Vagina (tissue), 2 donors: ENCODE results near the gene ASTN2. TPM values are rescaled to one million over a fixed set of nuclear protein-coding genes. Genes with fewer than 3 reads are reported as not detected.

Experiments
- DNase-seq, 2 donors: peaks; one replicate each; pipeline ENCODE4 v3.0.0-alpha.2; 2017; ENCODE audit errors: extremely low spot score in 2 of 2
- H3K27ac ChIP-seq: fragments of 200-600 bp; sonication (generic); one replicate; pipeline ENCODE4 v1.5.1; 2019
- H3K27me3 ChIP-seq: fragments of 200-600 bp; sonication (generic); one replicate; pipeline ENCODE4 v1.5.1; 2019
- H3K36me3 ChIP-seq, 2 donors: fragments of 200-600 bp; sonication (generic); one replicate each; pipeline ENCODE4 v1.5.1; 2017 to 2019
- H3K4me1 ChIP-seq: fragments of 200-600 bp; sonication (generic); one replicate; pipeline ENCODE4 v1.5.1; 2019
- H3K4me3 ChIP-seq, 2 donors: fragments of 200-600 bp; sonication (generic); 1 replicate in 1 of 2; 2 replicates in 1 of 2; pipeline ENCODE4 v1.5.1; 2016 to 2019
- H3K9me3 ChIP-seq: fragments of 200-600 bp; sonication (generic); one replicate; pipeline ENCODE4 v1.5.1; 2019
- POLR2A ChIP-seq, 2 donors: fragments of 450-650 bp; IDR thresholded peaks; one replicate each; pipeline ENCODE4 v1.6.1; 2017; ENCODE audit warnings: antibody characterized with exemption in 2 of 2, mild to moderate bottlenecking in 2 of 2, moderate library complexity in 2 of 2
- POLR2AphosphoS5 ChIP-seq, 2 donors: sonication (generic); formaldehyde crosslinking; IDR thresholded peaks; one replicate each; pipeline ENCODE4 v1.9.0; 2017; ENCODE audit warnings: antibody characterized with exemption in 2 of 2, mild to moderate bottlenecking in 2 of 2, low read depth in 1 of 2; ENCODE audit not compliant: insufficient read depth in 1 of 2
- intact Hi-C: fragments of 100-400 bp; cut with DNase I; formaldehyde crosslinking; loops from one replicate; pipeline ENCODE4 v1.15.1; 2023
- total RNA-seq: library from RNA; depleted of rRNA; stranded (reverse); fragments of >200 nt; gene quantifications from one replicate; pipeline ENCODE4 v1.2.3, GENCODE V29; 2016
- TF ChIP-seq, protein P1 (sequence below), 3 experiments: fragments of 450-650 bp in 2 of 3; fragments of 200-600 bp in 1 of 3; sonication (generic) in 1 of 3; IDR thresholded peaks; one replicate each; pipeline ENCODE4 v1.5.1; 2017 to 2019; ENCODE audit warnings: antibody characterized with exemption in 3 of 3, mild to moderate bottlenecking in 2 of 3, moderate library complexity in 2 of 3

The ASTN2 gene
- total RNA-seq, 1 donor from 2014 or later, result 4.4 TPM

DNA sequence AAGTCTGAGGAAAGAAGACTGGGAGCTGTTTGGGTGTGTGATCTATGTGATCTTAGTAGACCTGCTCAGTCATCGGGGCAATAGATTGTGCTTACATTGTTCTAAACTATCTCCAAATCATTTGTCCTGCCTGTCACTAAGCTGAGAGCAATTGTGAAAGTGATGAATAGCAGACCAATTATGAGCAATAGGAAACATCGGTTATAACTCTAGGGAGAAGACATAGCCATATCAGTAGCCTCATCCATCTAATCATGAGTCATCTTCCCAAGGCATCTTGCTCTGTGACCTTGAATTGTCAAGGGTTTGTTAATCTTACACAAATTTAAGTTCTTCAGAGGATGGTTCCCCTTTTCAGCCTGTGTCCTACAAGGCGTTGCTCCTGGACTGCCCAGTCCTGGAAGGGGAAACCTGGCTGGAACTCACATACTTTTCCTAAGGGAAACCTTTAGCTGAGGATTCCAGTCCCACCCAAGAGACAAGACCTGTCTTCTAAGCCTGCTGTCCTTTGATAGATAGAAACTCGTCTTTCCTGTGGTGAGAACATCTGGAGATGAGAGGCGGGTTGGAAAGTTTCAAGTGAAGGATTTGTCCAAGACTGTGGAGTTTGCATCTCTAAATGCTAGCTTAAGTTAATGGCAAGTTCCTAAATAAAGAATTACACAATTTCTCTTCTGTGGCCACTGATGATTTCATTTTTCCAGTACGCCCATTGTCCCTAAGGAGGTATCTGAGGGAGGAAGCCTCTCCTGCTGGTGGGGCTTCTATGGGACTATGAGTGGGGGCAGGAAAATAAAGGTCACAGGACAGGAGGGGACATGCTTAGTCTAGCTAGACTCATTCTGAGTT lies 781.6 kb downstream of the ASTN2 start:
- H3K27ac ChIP-seq, result no peak overlapping the region
- no peaks in the 10 kb centered on the region for H3K4me1 ChIP-seq
- no peak overlapping the region for H3K4me3 ChIP-seq
- no peaks in the 10 kb centered on the region for H3K27me3 ChIP-seq
- DNase-seq, result no peak
- H3K9me3 ChIP-seq, result no peaks in the 10 kb centered on the region
- intact Hi-C loops, result loop anchor here (10.0 kb wide), 1 partner anchor 48 kb away; no protein-coding TSS in a partner anchor
- no peaks in the 10 kb centered on the region for H3K36me3 ChIP-seq
- no peak for TF ChIP-seq POLR2AphosphoS5 (IDR thresholded peaks at IDR 0.05; ENCODE audit: insufficient read depth in 1 of 2, low read depth in 1 of 2)
- TF ChIP-seq, protein P1, sequence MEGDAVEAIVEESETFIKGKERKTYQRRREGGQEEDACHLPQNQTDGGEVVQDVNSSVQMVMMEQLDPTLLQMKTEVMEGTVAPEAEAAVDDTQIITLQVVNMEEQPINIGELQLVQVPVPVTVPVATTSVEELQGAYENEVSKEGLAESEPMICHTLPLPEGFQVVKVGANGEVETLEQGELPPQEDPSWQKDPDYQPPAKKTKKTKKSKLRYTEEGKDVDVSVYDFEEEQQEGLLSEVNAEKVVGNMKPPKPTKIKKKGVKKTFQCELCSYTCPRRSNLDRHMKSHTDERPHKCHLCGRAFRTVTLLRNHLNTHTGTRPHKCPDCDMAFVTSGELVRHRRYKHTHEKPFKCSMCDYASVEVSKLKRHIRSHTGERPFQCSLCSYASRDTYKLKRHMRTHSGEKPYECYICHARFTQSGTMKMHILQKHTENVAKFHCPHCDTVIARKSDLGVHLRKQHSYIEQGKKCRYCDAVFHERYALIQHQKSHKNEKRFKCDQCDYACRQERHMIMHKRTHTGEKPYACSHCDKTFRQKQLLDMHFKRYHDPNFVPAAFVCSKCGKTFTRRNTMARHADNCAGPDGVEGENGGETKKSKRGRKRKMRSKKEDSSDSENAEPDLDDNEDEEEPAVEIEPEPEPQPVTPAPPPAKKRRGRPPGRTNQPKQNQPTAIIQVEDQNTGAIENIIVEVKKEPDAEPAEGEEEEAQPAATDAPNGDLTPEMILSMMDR (IDR thresholded peaks at IDR 0.05), result no peak
- TF ChIP-seq POLR2A (IDR thresholded peaks at IDR 0.05), result no peak

DNA sequence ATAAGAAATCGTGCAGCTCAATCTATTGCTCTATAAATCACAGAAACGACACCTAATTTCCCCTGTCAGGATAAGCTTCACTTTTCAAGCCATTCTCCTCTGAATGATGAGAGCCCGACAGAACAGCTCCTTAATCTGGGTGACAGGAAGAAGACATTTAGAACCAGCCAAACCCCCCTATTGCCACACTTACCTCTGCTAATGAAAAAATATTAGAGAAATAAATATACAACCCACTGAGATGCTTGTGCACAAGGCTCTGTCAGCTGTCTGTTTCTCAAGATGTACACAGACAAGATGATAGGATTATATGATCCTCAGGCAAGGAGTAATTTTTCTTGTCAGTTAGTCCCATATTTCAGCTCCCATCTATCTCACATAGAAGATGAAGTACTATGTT lies 785.2 kb downstream of the ASTN2 start:
- Histone ChIP-seq H3K4me1 (no peaks in the 10 kb centered on the region), H3K27me3 (no peaks in the 10 kb centered on the region), H3K36me3 (no peaks in the 10 kb centered on the region), H3K4me3 (no peak overlapping the region), H3K9me3 (no peaks in the 10 kb centered on the region), H3K27ac (no peak overlapping the region)
- TF ChIP-seq, protein P1 (IDR thresholded peaks at IDR 0.05), result no peak
- no peak for TF ChIP-seq POLR2A (IDR thresholded peaks at IDR 0.05)
- TF ChIP-seq POLR2AphosphoS5 (IDR thresholded peaks at IDR 0.05; ENCODE audit: insufficient read depth in 1 of 2, low read depth in 1 of 2), result no peak
- no peak for DNase-seq
- intact Hi-C loops, result loop anchor here (10.0 kb wide), 1 partner anchor 45 kb away; no protein-coding TSS in a partner anchor

GRCh38 chr9:116628716-116629115 lies 786.1 kb downstream of the ASTN2 start:
- no peaks in the 10 kb centered on the region for H3K9me3 ChIP-seq
- no peak for TF ChIP-seq POLR2AphosphoS5 (IDR thresholded peaks at IDR 0.05; ENCODE audit: insufficient read depth in 1 of 2, low read depth in 1 of 2)
- TF ChIP-seq, protein P1 (IDR thresholded peaks at IDR 0.05), result no peak
- TF ChIP-seq POLR2A (IDR thresholded peaks at IDR 0.05), result no peak
- H3K27ac ChIP-seq, result no peak overlapping the region
- DNase-seq, result no peak
- H3K27me3 ChIP-seq, result no peaks in the 10 kb centered on the region
- H3K4me1 ChIP-seq, result no peaks in the 10 kb centered on the region
- intact Hi-C loops, result no loop called here
- no peak overlapping the region for H3K4me3 ChIP-seq
- no peaks in the 10 kb centered on the region for H3K36me3 ChIP-seq

- H3K9me3 ChIP-seq, result no peaks in the 10 kb centered on the region
- no peak for TF ChIP-seq POLR2AphosphoS5 (IDR thresholded peaks at IDR 0.05; ENCODE audit: insufficient read depth in 1 of 2, low read depth in 1 of 2)
- TF ChIP-seq POLR2A (IDR thresholded peaks at IDR 0.05), result no peak
- TF ChIP-seq, protein P1 (IDR thresholded peaks at IDR 0.05), result no peak
- no peaks in the 10 kb centered on the region for H3K27me3 ChIP-seq
- DNase-seq, result no peak
- intact Hi-C loops, result no loop called here
- H3K27ac ChIP-seq, result no peak overlapping the region
- H3K4me1 ChIP-seq, result no peaks in the 10 kb centered on the region
- no peak overlapping the region for H3K4me3 ChIP-seq
- H3K36me3 ChIP-seq, result no peaks in the 10 kb centered on the region
These were observed 787.4 kb downstream of the ASTN2 start for GRCh38 chr9:116627433-116627832.

DNA sequence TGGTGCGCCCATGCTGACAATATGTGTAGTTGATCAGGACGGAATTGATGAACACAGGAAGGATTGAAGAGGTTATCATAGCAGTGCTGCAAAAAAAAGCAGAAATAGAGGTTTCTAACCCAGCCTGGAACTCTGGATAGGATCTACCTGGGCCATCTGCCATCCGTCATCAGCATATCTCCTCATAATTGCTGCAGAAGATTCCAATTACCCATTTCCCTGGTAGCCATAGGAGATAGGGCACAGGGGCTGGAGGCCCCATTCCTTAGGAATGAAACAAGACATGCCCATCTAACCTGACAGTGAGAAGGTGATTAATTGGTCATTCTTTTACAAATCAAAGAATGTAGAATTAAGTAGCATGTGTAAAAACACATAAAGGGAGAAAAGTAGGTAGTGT lies 788.1 kb downstream of the ASTN2 start:
- H3K9me3 ChIP-seq, result no peaks in the 10 kb centered on the region
- H3K27ac ChIP-seq, result no peak overlapping the region
- intact Hi-C loops, result no loop called here
- no peaks in the 10 kb centered on the region for H3K27me3 ChIP-seq
- H3K36me3 ChIP-seq, result no peaks in the 10 kb centered on the region
- no peak for DNase-seq
- TF ChIP-seq POLR2AphosphoS5 (IDR thresholded peaks at IDR 0.05; ENCODE audit: insufficient read depth in 1 of 2, low read depth in 1 of 2) (no peak), POLR2A (IDR thresholded peaks at IDR 0.05) (no peak)
- TF ChIP-seq, protein P1 (IDR thresholded peaks at IDR 0.05), result no peak
- no peaks in the 10 kb centered on the region for H3K4me1 ChIP-seq
- no peak overlapping the region for H3K4me3 ChIP-seq
